ENCODE measurements around the gene INO80.

DNA sequence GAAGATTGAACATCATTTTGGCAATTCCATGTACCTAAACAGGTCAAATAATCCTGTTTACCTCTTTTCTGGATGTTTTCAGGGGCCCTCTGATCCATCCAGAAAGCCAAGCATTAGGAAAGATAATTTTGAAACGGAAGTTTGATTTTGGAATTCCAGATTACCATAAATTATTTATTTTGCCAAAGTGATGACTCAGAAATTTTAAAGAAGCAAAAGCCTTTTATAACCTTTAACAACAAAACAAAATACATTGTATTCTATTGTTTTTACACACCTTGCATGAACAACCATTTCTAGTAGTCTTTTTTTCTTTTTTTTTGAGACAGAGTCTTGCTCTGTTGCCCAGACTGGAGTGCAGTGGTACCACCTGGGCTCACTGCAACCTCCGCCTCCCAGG is 32.0 kb upstream of the INO80 start:
- TF ChIP-seq, protein P1, sequence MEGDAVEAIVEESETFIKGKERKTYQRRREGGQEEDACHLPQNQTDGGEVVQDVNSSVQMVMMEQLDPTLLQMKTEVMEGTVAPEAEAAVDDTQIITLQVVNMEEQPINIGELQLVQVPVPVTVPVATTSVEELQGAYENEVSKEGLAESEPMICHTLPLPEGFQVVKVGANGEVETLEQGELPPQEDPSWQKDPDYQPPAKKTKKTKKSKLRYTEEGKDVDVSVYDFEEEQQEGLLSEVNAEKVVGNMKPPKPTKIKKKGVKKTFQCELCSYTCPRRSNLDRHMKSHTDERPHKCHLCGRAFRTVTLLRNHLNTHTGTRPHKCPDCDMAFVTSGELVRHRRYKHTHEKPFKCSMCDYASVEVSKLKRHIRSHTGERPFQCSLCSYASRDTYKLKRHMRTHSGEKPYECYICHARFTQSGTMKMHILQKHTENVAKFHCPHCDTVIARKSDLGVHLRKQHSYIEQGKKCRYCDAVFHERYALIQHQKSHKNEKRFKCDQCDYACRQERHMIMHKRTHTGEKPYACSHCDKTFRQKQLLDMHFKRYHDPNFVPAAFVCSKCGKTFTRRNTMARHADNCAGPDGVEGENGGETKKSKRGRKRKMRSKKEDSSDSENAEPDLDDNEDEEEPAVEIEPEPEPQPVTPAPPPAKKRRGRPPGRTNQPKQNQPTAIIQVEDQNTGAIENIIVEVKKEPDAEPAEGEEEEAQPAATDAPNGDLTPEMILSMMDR (IDR thresholded peaks at IDR 0.05): no peak
- no peak for TF ChIP-seq POLR2A (IDR thresholded peaks at IDR 0.05)
